SK-N-SH (cell line): ENCODE measurements around the gene MTHFD1L. TPM values are rescaled to one million over a fixed set of nuclear protein-coding genes. Genes with fewer than 3 reads are reported as not detected.
"Not testable (repeated sequence)": the region's sequence is repeated elsewhere in the genome, so short reads cannot be mapped to it uniquely, and the experiment has no call there.

Experiments used
- CTCF ChIA-PET: fragments of 300-600, 350-600 bp; formaldehyde crosslinking; extraction: SDS; loops from one replicate; lab custom pipeline; 2021; lab: Yijun Ruan, JAX
- POLR2A ChIA-PET: fragments of 350-600 bp; sonication (Branson Sonifier 250); formaldehyde crosslinking; extraction: SDS; loops from one replicate; lab custom pipeline; 2020; ENCODE audit warnings: antibody characterized with exemption, inconsistent platforms; lab: Yijun Ruan, JAX
- DNase-seq: peaks from one replicate; pipeline ENCODE4 v3.0.0; 2012
- H2AFZ ChIP-seq: fragments of 200-600 bp; sonication (generic); 2 replicates; pipeline ENCODE4 v1.8.1; 2016; ENCODE audit warnings: antibody characterized with exemption, mild to moderate bottlenecking, low read depth
- H3F3A ChIP-seq: fragments of 200-600 bp; sonication (generic); replicated peaks from 2 replicates; pipeline ENCODE3; 2016; ENCODE audit warnings: antibody characterized with exemption, mild to moderate bottlenecking; ENCODE audit not compliant: insufficient read depth
- H3K27ac ChIP-seq, 2 experiments: fragments of 200-500 bp in 1 of 2; fragments of 200-600 bp in 1 of 2; sonication (Bioruptor generic) in 1 of 2; sonication (generic), shearing (Covaris generic) in 1 of 2; 2 replicates each; pipeline versions ENCODE4 v1.5.1 to v1.6.1; 2014 to 2016; ENCODE audit warnings: low read depth in 2 of 2, inconsistent platforms in 1 of 2, low read length in 1 of 2, mild to moderate bottlenecking in 1 of 2, mixed read lengths in 1 of 2
- H3K27me3 ChIP-seq: fragments of 200-600 bp; sonication (generic), shearing (Covaris generic); 2 replicates; pipeline ENCODE4 v1.6.1; 2016; ENCODE audit warnings: mixed run types; ENCODE audit not compliant: insufficient read depth
- H3K36me3 ChIP-seq, 2 experiments: fragments of 200-500 bp in 1 of 2; fragments of 200-600 bp in 1 of 2; sonication (Bioruptor generic) in 1 of 2; sonication (generic) in 1 of 2; replicated peaks in 1 of 2; 2 replicates each; pipeline versions ENCODE3 to v1.5.1; 2014 to 2016; ENCODE audit warnings: low read length in 1 of 2, mild to moderate bottlenecking in 1 of 2; ENCODE audit not compliant: insufficient read depth in 2 of 2, control insufficient read depth in 1 of 2
- H3K4me1 ChIP-seq, 2 experiments: fragments of 200-500 bp in 1 of 2; fragments of 200-600 bp in 1 of 2; sonication (Bioruptor generic) in 1 of 2; sonication (generic), shearing (Covaris generic) in 1 of 2; 2 replicates each; pipeline versions ENCODE4 v1.5.1 to v1.6.1; 2014 to 2016; ENCODE audit warnings: low read depth in 1 of 2, low read length in 1 of 2, mixed run types in 1 of 2; ENCODE audit not compliant: insufficient read depth in 2 of 2, control insufficient read depth in 1 of 2
- H3K4me2 ChIP-seq: fragments of 200-600 bp; sonication (generic), shearing (Covaris generic); 2 replicates; pipeline ENCODE4 v1.6.1; 2017; ENCODE audit warnings: mixed run types
- H3K4me3 ChIP-seq, 2 experiments: fragments of 200-500 bp in 1 of 2; fragments of 200-600 bp in 1 of 2; sonication (Bioruptor generic) in 1 of 2; sonication (generic), shearing (Covaris generic) in 1 of 2; 2 replicates each; pipeline versions ENCODE4 v1.5.1 to v1.8.1; 2014 to 2016; ENCODE audit warnings: low read depth in 2 of 2, inconsistent platforms in 1 of 2, low read length in 1 of 2, mild to moderate bottlenecking in 1 of 2, mixed read lengths in 1 of 2, moderate library complexity in 1 of 2
- H3K79me2 ChIP-seq: fragments of 200-600 bp; sonication (generic); 2 replicates; pipeline ENCODE4 v1.8.1; 2017; ENCODE audit warnings: mild to moderate bottlenecking; ENCODE audit not compliant: insufficient read depth
- H3K9ac ChIP-seq: fragments of 200-600 bp; sonication (generic); 2 replicates; pipeline ENCODE4 v1.6.1; 2017; ENCODE audit warnings: mixed run types
- H3K9me2 ChIP-seq: fragments of 200-600 bp; sonication (generic); 2 replicates; pipeline ENCODE4 v1.6.1; 2017; ENCODE audit warnings: mixed run types
- H3K9me3 ChIP-seq: fragments of 200-600 bp; sonication (generic); 2 replicates; pipeline ENCODE4 v1.6.1; 2017; ENCODE audit warnings: mixed run types, mild to moderate bottlenecking, moderate library complexity
- H4K20me1 ChIP-seq: fragments of 200-600 bp; sonication (generic); 2 replicates; pipeline ENCODE4 v1.6.1; 2017; ENCODE audit warnings: mild to moderate bottlenecking, mixed run types; ENCODE audit not compliant: insufficient read depth
- EP300 ChIP-seq, 2 experiments: IDR thresholded peaks; 2 replicates each; pipeline versions ENCODE4 v1.4.0 to v1.6.1; 2012; ENCODE audit warnings: borderline replicate concordance in 1 of 2, low read depth in 1 of 2, low read length in 1 of 2
- FOSL2 ChIP-seq: IDR thresholded peaks from 2 replicates; pipeline ENCODE4 v1.4.0; 2012; ENCODE audit warnings: low read depth, mild to moderate bottlenecking, moderate library complexity, borderline replicate concordance
- GATA2 ChIP-seq: sonication (generic); formaldehyde crosslinking; IDR thresholded peaks from 2 replicates; pipeline ENCODE4 v1.5.0; 2020; ENCODE audit warnings: mild to moderate bottlenecking, missing genetic modification reagents
- JUND ChIP-seq: IDR thresholded peaks from 2 replicates; pipeline ENCODE4 v1.4.0; 2012
- MEF2A ChIP-seq: IDR thresholded peaks from 2 replicates; pipeline ENCODE4 v1.4.0; 2012; ENCODE audit warnings: low read depth, borderline replicate concordance
- NFIC ChIP-seq: IDR thresholded peaks from 2 replicates; pipeline ENCODE4 v1.4.0; 2012; ENCODE audit warnings: borderline replicate concordance
- PBX3 ChIP-seq: IDR thresholded peaks from 2 replicates; pipeline ENCODE4; 2012
- RAD21 ChIP-seq: IDR thresholded peaks from 2 replicates; pipeline ENCODE4 v1.6.1; 2012; ENCODE audit warnings: mild to moderate bottlenecking, low read length
- RXRA ChIP-seq: IDR thresholded peaks from 2 replicates; pipeline ENCODE4 v1.4.0; 2012; ENCODE audit warnings: low read depth, mild to moderate bottlenecking, borderline replicate concordance
- TAF1 ChIP-seq: IDR thresholded peaks from 2 replicates; pipeline ENCODE4 v1.6.1; 2012; ENCODE audit warnings: low read depth, mild to moderate bottlenecking, low read length, moderate library complexity, borderline replicate concordance
- TCF12 ChIP-seq: IDR thresholded peaks from 2 replicates; pipeline ENCODE4 v1.4.0; 2012
- USF1 ChIP-seq: IDR thresholded peaks from 2 replicates; pipeline ENCODE4 v1.4.0; 2012; ENCODE audit warnings: low read depth, borderline replicate concordance
- WGBS: methylation state at CpG from one replicate; pipeline ENCODE4 v1.1.6; 2017; ENCODE audit warnings: low lambda C conversion rate; 5-methylcytosine and 5-hydroxymethylcytosine counted together
- polyA plus RNA-seq, 3 experiments: library from polyadenylated mRNA; depleted of rRNA; stranded (reverse); fragments of >200 nt; gene quantifications; 2 replicates each; pipeline ENCODE4 v1.2.3, GENCODE V29; 2012
- TF ChIP-seq, protein P1 (sequence below): fragments of 150-350 bp; IDR thresholded peaks from 2 replicates; pipeline ENCODE4 v1.6.1; 2016; ENCODE audit warnings: mild to moderate bottlenecking, low read depth, low read length
- TF ChIP-seq, protein P2 (sequence below): IDR thresholded peaks from 2 replicates; pipeline ENCODE4 v1.4.0; 2012; ENCODE audit warnings: low read depth, borderline replicate concordance

The MTHFD1L gene
- polyA plus RNA-seq, 1 of the 3 experiments (the other 2 are of a cell fraction), result 37.0 TPM

GRCh38 chr6:151045511-151046222 is 180.2 kb downstream of the MTHFD1L start:
- POLR2A ChIA-PET, result interaction anchor here (1.2 kb wide), 1 partner anchor 12 kb away, joined by 3 read pairs; no protein-coding TSS in a partner anchor

GRCh38 chr6:151051164-151051563 is 185.7 kb downstream of the MTHFD1L start:
- Histone ChIP-seq H3K36me3 (peaks cover 9 to 18% of the 10 kb centered on the region in 2 experiments), H4K20me1 (no peaks in the 10 kb centered on the region), H3F3A (peaks cover 15% of the 10 kb centered on the region), H3K9ac (no peak overlapping the region), H3K4me2 (no peak overlapping the region), H3K9me3 (no peaks in the 10 kb centered on the region), H3K9me2 (no peaks in the 10 kb centered on the region), H3K79me2 (peaks cover 3% of the 10 kb centered on the region; the same call in 1 of the 2 replicates), H3K27me3 (no peaks in the 10 kb centered on the region), H3K4me3 (no peak overlapping the region), H3K4me1 (peaks cover 5 to 10% of the 10 kb centered on the region in 2 experiments; a peak in 2 of 4 replicates), H3K27ac (no peak overlapping the region), H2AFZ (no peak overlapping the region)
- 97% methylated on average over 6 of the region's 6 CpGs for WGBS
- DNase-seq, result no peak
- ChIA-PET POLR2A (no interaction called here), CTCF (interaction anchor here (2.2 kb wide), 1 partner anchor 273 kb away, joined by 7 read pairs; no protein-coding TSS in a partner anchor)
- TF ChIP-seq, protein P1, sequence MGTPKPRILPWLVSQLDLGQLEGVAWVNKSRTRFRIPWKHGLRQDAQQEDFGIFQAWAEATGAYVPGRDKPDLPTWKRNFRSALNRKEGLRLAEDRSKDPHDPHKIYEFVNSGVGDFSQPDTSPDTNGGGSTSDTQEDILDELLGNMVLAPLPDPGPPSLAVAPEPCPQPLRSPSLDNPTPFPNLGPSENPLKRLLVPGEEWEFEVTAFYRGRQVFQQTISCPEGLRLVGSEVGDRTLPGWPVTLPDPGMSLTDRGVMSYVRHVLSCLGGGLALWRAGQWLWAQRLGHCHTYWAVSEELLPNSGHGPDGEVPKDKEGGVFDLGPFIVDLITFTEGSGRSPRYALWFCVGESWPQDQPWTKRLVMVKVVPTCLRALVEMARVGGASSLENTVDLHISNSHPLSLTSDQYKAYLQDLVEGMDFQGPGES, result no peak
- no peak for TF ChIP-seq TAF1
- TF ChIP-seq TCF12, result no peak
- TF ChIP-seq RXRA, result no peak
- TF ChIP-seq USF1, result no peak
- TF ChIP-seq NFIC, result no peak
- no peak for TF ChIP-seq JUND
- TF ChIP-seq, protein P2, sequence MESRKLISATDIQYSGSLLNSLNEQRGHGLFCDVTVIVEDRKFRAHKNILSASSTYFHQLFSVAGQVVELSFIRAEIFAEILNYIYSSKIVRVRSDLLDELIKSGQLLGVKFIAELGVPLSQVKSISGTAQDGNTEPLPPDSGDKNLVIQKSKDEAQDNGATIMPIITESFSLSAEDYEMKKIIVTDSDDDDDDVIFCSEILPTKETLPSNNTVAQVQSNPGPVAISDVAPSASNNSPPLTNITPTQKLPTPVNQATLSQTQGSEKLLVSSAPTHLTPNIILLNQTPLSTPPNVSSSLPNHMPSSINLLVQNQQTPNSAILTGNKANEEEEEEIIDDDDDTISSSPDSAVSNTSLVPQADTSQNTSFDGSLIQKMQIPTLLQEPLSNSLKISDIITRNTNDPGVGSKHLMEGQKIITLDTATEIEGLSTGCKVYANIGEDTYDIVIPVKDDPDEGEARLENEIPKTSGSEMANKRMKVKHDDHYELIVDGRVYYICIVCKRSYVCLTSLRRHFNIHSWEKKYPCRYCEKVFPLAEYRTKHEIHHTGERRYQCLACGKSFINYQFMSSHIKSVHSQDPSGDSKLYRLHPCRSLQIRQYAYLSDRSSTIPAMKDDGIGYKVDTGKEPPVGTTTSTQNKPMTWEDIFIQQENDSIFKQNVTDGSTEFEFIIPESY, result no peak
- no peak for TF ChIP-seq MEF2A

More at GRCh38 chr6:151045511-151046222, 180.2 kb downstream of the MTHFD1L start:
- H3K9me2 ChIP-seq, H3K4me3 ChIP-seq, H4K20me1 ChIP-seq, H3K79me2 ChIP-seq, H3K27me3 ChIP-seq, H2AFZ ChIP-seq, H3K9me3 ChIP-seq: not testable (repeated sequence)
- TF ChIP-seq, protein P2, result 0 out of 2 replicates have a peak, but pooled peaks have one; percentile 19
- peak; percentile 40; the same call in 1 of the 2 replicates for TF ChIP-seq NFIC
- peak; percentile 90 for TF ChIP-seq PBX3
- peak; percentile 43 for TF ChIP-seq GATA2 (CRISPR knock-in tag)
- TF ChIP-seq MEF2A, result peak; percentile 67; the same call in 1 of the 2 replicates
- peak; percentile 52 for TF ChIP-seq JUND
- TF ChIP-seq EP300 (IDR thresholded peaks at IDR 0.05; ENCODE audit: borderline replicate concordance in 1 of 2, low read depth in 1 of 2, low read length in 1 of 2), result peak in 1 of 2 experiments; percentile 80; a peak in 1 of 4 replicates
- TF ChIP-seq TCF12, result peak; percentile 66
- peak; percentile 69; the same call in 1 of the 2 replicates for TF ChIP-seq FOSL2
- peak; percentile 9; the same call in 1 of the 2 replicates for TF ChIP-seq RAD21
- CTCF ChIA-PET, result interaction anchor here (0.9 to 1.5 kb wide), 4 partner anchors 10 to 280 kb away, joined by 3 to 6 read pairs (median 4); no protein-coding TSS in a partner anchor
- 2% methylated on average over 7 of the region's 7 CpGs for WGBS
- H3K4me2 ChIP-seq, result peak overlapping the region; percentile 52
- peak overlapping the region; percentile 76 for H3K9ac ChIP-seq
- peak overlapping the region; percentile 92 to 96 for H3K27ac ChIP-seq
- peaks cover 44% of the 10 kb centered on the region for H3F3A ChIP-seq
- DNase-seq, result peak; percentile 71
- H3K4me1 ChIP-seq, result peaks cover 14 to 34% of the 10 kb centered on the region in 2 experiments
- H3K36me3 ChIP-seq, result peaks cover 5 to 13% of the 10 kb centered on the region in 2 experiments
